Measurements from ENCODE around the gene COA6. TPM values are rescaled to one million over a fixed set of nuclear protein-coding genes. Genes with fewer than 3 reads are reported as not detected.
"Not testable (repeated sequence)": the region's sequence is repeated elsewhere in the genome, so short reads cannot be mapped to it uniquely, and the experiment has no call there.

Gene COA6
- total RNA-seq, 2 donors from 2014 or later, result 4.0 to 5.7 TPM

GRCh38 chr1:234396871-234397270, 23.6 kb downstream of the COA6 start:
- ATAC-seq, result no peak
- Histone ChIP-seq H3K4me3 (no peak overlapping the region), H3K27me3 (no peaks in the 10 kb centered on the region), H3K27ac (no peak overlapping the region), H3K4me1 (no peaks in the 10 kb centered on the region), H3K9me3 (no peaks in the 10 kb centered on the region), H3K36me3 (replicated peaks in 1 of 2; ENCODE audit: insufficient read depth in 1 of 2, low read depth in 2 of 2) (peaks cover 0 to 4% of the 10 kb centered on the region in 2 donors)
- 85 to 88% methylated on average over 6 of the region's 6 CpGs for WGBS, 2 donors
- no peak for DNase-seq
- intact Hi-C loops (cut with DNase I), result no loop called here
- TF ChIP-seq CTCF (IDR thresholded peaks at IDR 0.05), result no peak
- TF ChIP-seq POLR2A (IDR thresholded peaks at IDR 0.05), result no peak

- H3K4me1 ChIP-seq, result no peaks in the 10 kb centered on the region
- H3K27ac ChIP-seq, result no peak overlapping the region
- ATAC-seq, result no peak
- H3K27me3 ChIP-seq, result no peaks in the 10 kb centered on the region
- intact Hi-C loops (cut with DNase I), result no loop called here
- WGBS, 2 donors, result 65 to 66% methylated on average over 3 of the region's 5 CpGs
- TF ChIP-seq POLR2A (IDR thresholded peaks at IDR 0.05), result no peak
- TF ChIP-seq CTCF (IDR thresholded peaks at IDR 0.05), result no peak
- no peaks in the 10 kb centered on the region for H3K36me3 ChIP-seq (replicated peaks in 1 of 2; ENCODE audit: insufficient read depth in 1 of 2, low read depth in 2 of 2)
- no peak for DNase-seq
- H3K9me3 ChIP-seq, result no peaks in the 10 kb centered on the region
- no peak overlapping the region for H3K4me3 ChIP-seq
These were observed 24.5 kb downstream of the COA6 start for GRCh38 chr1:234397732-234398131.

- H3K4me3 ChIP-seq, result no peak overlapping the region
- H3K27ac ChIP-seq, result no peak overlapping the region
- no peaks in the 10 kb centered on the region for H3K4me1 ChIP-seq
- whole genome bisulfite sequencing, 2 donors, result 67 to 74% methylated on average over 8 of the region's 8 CpGs
- DNase-seq (no peak), ATAC-seq (no peak)
- intact Hi-C loops (cut with DNase I), result no loop called here
- no peaks in the 10 kb centered on the region for H3K27me3 ChIP-seq
- no peaks in the 10 kb centered on the region for H3K9me3 ChIP-seq
- TF ChIP-seq CTCF (IDR thresholded peaks at IDR 0.05) (no peak), POLR2A (IDR thresholded peaks at IDR 0.05) (no peak)
- H3K36me3 ChIP-seq (replicated peaks in 1 of 2; ENCODE audit: insufficient read depth in 1 of 2, low read depth in 2 of 2), result no peaks in the 10 kb centered on the region
These were observed 25.7 kb downstream of the COA6 start for GRCh38 chr1:234398849-234399381.

- H3K4me1 ChIP-seq; H3K27me3 ChIP-seq; intact Hi-C loops (cut with DNase I); H3K27ac ChIP-seq; H3K4me3 ChIP-seq; H3K9me3 ChIP-seq; ATAC-seq; H3K36me3 ChIP-seq (replicated peaks in 1 of 2; ENCODE audit: insufficient read depth in 1 of 2, low read depth in 2 of 2); DNase-seq: not testable (repeated sequence)
- WGBS, 2 donors, result 95% methylated on average over 6 of the region's 6 CpGs
These were observed 26.3 kb downstream of the COA6 start for GRCh38 chr1:234399515-234399914.

- Histone ChIP-seq H3K4me1 (no peaks in the 10 kb centered on the region), H3K27me3 (no peaks in the 10 kb centered on the region), H3K27ac (no peak overlapping the region), H3K36me3 (replicated peaks in 1 of 2; ENCODE audit: insufficient read depth in 1 of 2, low read depth in 2 of 2) (no peaks in the 10 kb centered on the region), H3K9me3 (no peaks in the 10 kb centered on the region), H3K4me3 (no peak overlapping the region)
- intact Hi-C loops (cut with DNase I), result no loop called here
- DNase-seq (no peak), ATAC-seq (no peak)
- TF ChIP-seq CTCF (IDR thresholded peaks at IDR 0.05) (no peak), POLR2A (IDR thresholded peaks at IDR 0.05) (no peak)
These were observed 27.5 kb downstream of the COA6 start for GRCh38 chr1:234400773-234401172.
